ENCODE data around the gene GSDMA.
"Not testable (repeated sequence)": the region's sequence is repeated elsewhere in the genome, so short reads cannot be mapped to it uniquely, and the experiment has no call there.

GSDMA gene

GRCh38 chr17:39929646-39930407 is 33.0 kb upstream of the GSDMA start:
- DNase-seq (ENCODE audit: low spot score), result no peak

- no peak for DNase-seq (ENCODE audit: low spot score)
These were observed 28.9 kb upstream of the GSDMA start for GRCh38 chr17:39933912-39934311.

GRCh38 chr17:39934324-39934723 is 28.5 kb upstream of the GSDMA start:
- no peak for DNase-seq (ENCODE audit: low spot score)

GRCh38 chr17:39935909-39936308 is 26.9 kb upstream of the GSDMA start:
- DNase-seq (ENCODE audit: low spot score), result no peak

GRCh38 chr17:39937447-39937846 is 25.4 kb upstream of the GSDMA start:
- DNase-seq (ENCODE audit: low spot score), result no peak

GRCh38 chr17:39938140-39938869 is 24.5 kb upstream of the GSDMA start:
- DNase-seq (ENCODE audit: low spot score), result no peak

- no peak for DNase-seq (ENCODE audit: low spot score)
These were observed 23.7 kb upstream of the GSDMA start for GRCh38 chr17:39939106-39939505.

GRCh38 chr17:39939588-39940419 is 23.0 kb upstream of the GSDMA start:
- DNase-seq (ENCODE audit: low spot score), result peak; percentile 38

- no peak for DNase-seq (ENCODE audit: low spot score)
These were observed 19.0 kb upstream of the GSDMA start for GRCh38 chr17:39943702-39944392.

GRCh38 chr17:39944393-39944711 is 18.5 kb upstream of the GSDMA start:
- DNase-seq (ENCODE audit: low spot score), result no peak

- no peak for DNase-seq (ENCODE audit: low spot score)
These were observed 16.1 kb upstream of the GSDMA start for GRCh38 chr17:39946551-39947330.

GRCh38 chr17:39948489-39948828 is 14.3 kb upstream of the GSDMA start:
- DNase-seq (ENCODE audit: low spot score), result not testable (repeated sequence)

- DNase-seq (ENCODE audit: low spot score), result no peak
These were observed 13.8 kb upstream of the GSDMA start for GRCh38 chr17:39949028-39949427.

GRCh38 chr17:39950871-39951348 is 11.9 kb upstream of the GSDMA start:
- DNase-seq (ENCODE audit: low spot score), result no peak

GRCh38 chr17:39951924-39952679 is 10.7 kb upstream of the GSDMA start:
- no peak for DNase-seq (ENCODE audit: low spot score)

GRCh38 chr17:39952680-39953470 is 9.9 kb upstream of the GSDMA start:
- peak; percentile 96 for DNase-seq (ENCODE audit: low spot score)

- no peak for DNase-seq (ENCODE audit: low spot score)
These were observed 9.3 kb upstream of the GSDMA start for GRCh38 chr17:39953471-39953888.

GRCh38 chr17:39954876-39955275 is 7.9 kb upstream of the GSDMA start:
- no peak for DNase-seq (ENCODE audit: low spot score)

GRCh38 chr17:39955726-39956225 is 7.0 kb upstream of the GSDMA start:
- DNase-seq (ENCODE audit: low spot score), result no peak
